LNCaP clone FGC (cell line): ENCODE results near the gene KLHL34.

Source experiments
- DNase-seq: peaks from one replicate; pipeline ENCODE4 v3.0.0-alpha.2; 2011; ENCODE audit warnings: low read depth
- H3K4me3 ChIP-seq: 2 replicates; pipeline ENCODE4 v1.5.1; 2011; ENCODE audit warnings: mild to moderate bottlenecking, low read depth, low read length, control low read depth
- TF ChIP-seq, protein P1 (sequence below): IDR thresholded peaks from 2 replicates; pipeline ENCODE4 v1.5.1; 2012; ENCODE audit warnings: mild to moderate bottlenecking; ENCODE audit not compliant: control insufficient read depth, insufficient read depth; ENCODE audit errors: extremely low read depth

KLHL34 gene

GRCh38 chrX:21658152-21658737, at the start of gene KLHL34:
TSS of gene KLHL34 (minus strand) at chrX:21658330. CDS start at chrX:21657788, 542 bp downstream.
- no peak for DNase-seq
- H3K4me3 ChIP-seq, result no peak within 1 kb of the TSS
- TF ChIP-seq, protein P1, sequence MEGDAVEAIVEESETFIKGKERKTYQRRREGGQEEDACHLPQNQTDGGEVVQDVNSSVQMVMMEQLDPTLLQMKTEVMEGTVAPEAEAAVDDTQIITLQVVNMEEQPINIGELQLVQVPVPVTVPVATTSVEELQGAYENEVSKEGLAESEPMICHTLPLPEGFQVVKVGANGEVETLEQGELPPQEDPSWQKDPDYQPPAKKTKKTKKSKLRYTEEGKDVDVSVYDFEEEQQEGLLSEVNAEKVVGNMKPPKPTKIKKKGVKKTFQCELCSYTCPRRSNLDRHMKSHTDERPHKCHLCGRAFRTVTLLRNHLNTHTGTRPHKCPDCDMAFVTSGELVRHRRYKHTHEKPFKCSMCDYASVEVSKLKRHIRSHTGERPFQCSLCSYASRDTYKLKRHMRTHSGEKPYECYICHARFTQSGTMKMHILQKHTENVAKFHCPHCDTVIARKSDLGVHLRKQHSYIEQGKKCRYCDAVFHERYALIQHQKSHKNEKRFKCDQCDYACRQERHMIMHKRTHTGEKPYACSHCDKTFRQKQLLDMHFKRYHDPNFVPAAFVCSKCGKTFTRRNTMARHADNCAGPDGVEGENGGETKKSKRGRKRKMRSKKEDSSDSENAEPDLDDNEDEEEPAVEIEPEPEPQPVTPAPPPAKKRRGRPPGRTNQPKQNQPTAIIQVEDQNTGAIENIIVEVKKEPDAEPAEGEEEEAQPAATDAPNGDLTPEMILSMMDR, result no peak

DNA sequence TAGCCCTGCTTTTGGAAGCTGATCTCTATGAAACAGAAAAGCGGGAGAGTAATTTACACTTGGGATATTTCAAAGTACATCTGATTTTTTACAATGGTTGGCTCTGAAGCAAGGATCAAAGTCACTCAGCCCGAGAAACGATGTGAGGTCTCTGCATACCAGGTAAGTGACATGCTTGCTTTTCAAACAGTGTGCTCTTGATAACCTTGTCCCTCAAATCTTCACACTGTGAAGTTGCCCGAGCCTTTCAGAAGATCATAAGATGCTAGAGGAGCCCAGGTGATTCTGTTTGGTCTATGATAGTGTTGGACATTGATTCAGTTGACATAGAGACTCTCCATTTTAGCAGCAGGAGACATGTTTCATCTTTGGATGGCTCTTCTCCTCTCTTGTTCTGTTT, 47.1 kb upstream of the KLHL34 start:
- DNase-seq, result no peak
- no peak overlapping the region for H3K4me3 ChIP-seq
- TF ChIP-seq, protein P1, result no peak

DNA sequence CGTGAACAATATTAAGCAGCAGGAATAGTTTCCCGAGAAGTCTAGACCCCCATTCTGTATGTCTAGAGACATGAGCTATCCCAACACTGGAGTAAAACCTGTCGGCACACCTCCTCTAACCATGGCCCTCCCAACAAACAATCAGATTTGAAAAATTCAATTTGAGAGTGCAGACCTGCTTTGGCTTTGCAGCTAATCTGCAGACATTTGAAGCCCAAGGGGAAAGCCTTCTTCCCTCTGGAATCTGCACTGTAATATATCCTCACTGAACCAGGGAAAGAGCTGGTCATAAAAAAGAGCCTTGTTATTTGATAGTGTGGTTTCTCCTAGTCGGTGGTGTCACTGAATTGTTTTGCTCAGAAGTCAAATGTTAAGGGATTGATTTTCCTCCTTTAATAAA, 44.6 kb upstream of the KLHL34 start:
- TF ChIP-seq, protein P1, result no peak
- H3K4me3 ChIP-seq, result no peak overlapping the region
- DNase-seq, result no peak

GRCh38 chrX:21700967-21701366, 42.8 kb upstream of the KLHL34 start:
- TF ChIP-seq, protein P1, result no peak
- DNase-seq, result no peak
- no peak overlapping the region for H3K4me3 ChIP-seq

DNA sequence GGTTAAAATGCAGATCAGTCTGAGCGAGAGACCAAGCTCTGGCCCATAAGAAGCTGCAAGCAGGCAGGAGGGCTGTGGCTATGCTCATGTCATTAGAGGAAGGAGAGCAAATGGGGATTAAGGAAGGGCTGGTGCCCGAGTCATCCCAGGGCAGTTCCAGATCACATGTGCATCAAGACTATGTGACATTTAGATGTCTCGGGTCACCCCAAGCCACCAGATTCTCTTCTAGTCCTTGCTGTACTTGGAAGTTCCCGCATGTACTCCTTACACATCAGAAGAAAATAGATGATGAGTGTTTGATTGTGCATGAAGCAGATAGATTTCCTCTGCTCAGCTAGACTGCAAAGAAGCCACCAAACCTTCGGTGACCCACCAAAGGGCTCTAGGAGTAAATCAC, 42.1 kb upstream of the KLHL34 start:
- DNase-seq, result no peak
- no peak overlapping the region for H3K4me3 ChIP-seq
- TF ChIP-seq, protein P1, result no peak

GRCh38 chrX:21699136-21699535, 41.0 kb upstream of the KLHL34 start:
- no peak overlapping the region for H3K4me3 ChIP-seq
- no peak for DNase-seq
- TF ChIP-seq, protein P1, result no peak

GRCh38 chrX:21698272-21698671, 40.1 kb upstream of the KLHL34 start:
- DNase-seq, result no peak
- TF ChIP-seq, protein P1, result no peak

More at GRCh38 chrX:21698272-21698671, 40.1 kb upstream of the KLHL34 start:
- no peak overlapping the region for H3K4me3 ChIP-seq
